Measurements from ENCODE around the gene RTN4RL1. TPM values are rescaled to one million over a fixed set of nuclear protein-coding genes. Genes with fewer than 3 reads are reported as not detected.

The RTN4RL1 gene
- total and polyA plus RNA-seq, 9 donors = 0.30 to 4.1 (median 1.6) TPM; not detected in 1

- DNase-seq = no peak
- no peaks in the 10 kb centered on the region for H3K9me3 ChIP-seq
- no peak overlapping the region for H3K4me3 ChIP-seq
- intact Hi-C loops (cut with DNase I) = no loop called here
- 85 to 90% (median 86%) methylated on average over 8 of the region's 8 CpGs for whole genome bisulfite sequencing, 3 donors
- H3K27me3 ChIP-seq = no peaks in the 10 kb centered on the region
- H3K36me3 ChIP-seq = no peaks in the 10 kb centered on the region
- H3K4me1 ChIP-seq (ENCODE audit: insufficient read depth) = no peaks in the 10 kb centered on the region
- TF ChIP-seq POLR2A (IDR thresholded peaks at IDR 0.05) = no peak
- TF ChIP-seq EP300 (IDR thresholded peaks at IDR 0.05) = no peak
- no peak for TF ChIP-seq CTCF (IDR thresholded peaks at IDR 0.05)
- no peak overlapping the region for H3K27ac ChIP-seq
Measured at GRCh38 chr17:1899403-1900000, 125.6 kb downstream of the RTN4RL1 start.

- H3K9me3 ChIP-seq = no peaks in the 10 kb centered on the region
- TF ChIP-seq EP300 (IDR thresholded peaks at IDR 0.05) = no peak
- no peak for TF ChIP-seq POLR2A (IDR thresholded peaks at IDR 0.05)
- TF ChIP-seq CTCF (IDR thresholded peaks at IDR 0.05) = no peak
- intact Hi-C loops (cut with DNase I) = no loop called here
- no peak overlapping the region for H3K27ac ChIP-seq
- DNase-seq = no peak
- no peak overlapping the region for H3K4me3 ChIP-seq
- H3K4me1 ChIP-seq (ENCODE audit: insufficient read depth) = no peaks in the 10 kb centered on the region
- no peaks in the 10 kb centered on the region for H3K36me3 ChIP-seq
- WGBS, 3 donors = 91 to 92% (median 92%) methylated on average over 12 of the region's 12 CpGs
- H3K27me3 ChIP-seq = no peaks in the 10 kb centered on the region
Measured at GRCh38 chr17:1898872-1899271, 126.3 kb downstream of the RTN4RL1 start.

DNA sequence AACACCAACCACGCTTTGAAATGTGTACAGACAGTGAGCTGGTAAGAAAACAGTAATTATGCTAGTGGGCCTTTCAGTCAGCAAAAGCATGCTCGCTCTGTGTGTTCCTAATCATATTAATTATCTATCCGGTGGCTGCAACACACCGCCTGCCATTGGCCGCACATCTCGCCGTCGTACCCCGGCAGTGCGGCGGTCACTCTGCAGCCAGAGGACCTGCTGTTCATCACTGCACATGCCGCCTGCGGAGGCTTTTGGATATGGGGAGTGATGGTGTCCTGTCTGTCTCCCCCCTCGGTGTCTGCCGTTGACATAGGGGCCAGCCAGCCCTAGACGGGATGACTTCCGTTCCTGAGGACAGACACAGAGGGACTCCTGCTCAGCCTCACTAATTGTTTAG is 126.8 kb downstream of the RTN4RL1 start:
- TF ChIP-seq POLR2A (IDR thresholded peaks at IDR 0.05) (no peak), EP300 (IDR thresholded peaks at IDR 0.05) (no peak), CTCF (IDR thresholded peaks at IDR 0.05) (no peak)
- Histone ChIP-seq H3K27me3 (no peaks in the 10 kb centered on the region), H3K27ac (no peak overlapping the region), H3K9me3 (no peaks in the 10 kb centered on the region), H3K4me1 (ENCODE audit: insufficient read depth) (no peaks in the 10 kb centered on the region), H3K36me3 (no peaks in the 10 kb centered on the region), H3K4me3 (no peak overlapping the region)
- WGBS, 3 donors = 84 to 94% (median 88%) methylated on average over 17 of the region's 17 CpGs
- intact Hi-C loops (cut with DNase I) = no loop called here
- peak in 1 of 5 donors; percentile 24 for DNase-seq

DNA sequence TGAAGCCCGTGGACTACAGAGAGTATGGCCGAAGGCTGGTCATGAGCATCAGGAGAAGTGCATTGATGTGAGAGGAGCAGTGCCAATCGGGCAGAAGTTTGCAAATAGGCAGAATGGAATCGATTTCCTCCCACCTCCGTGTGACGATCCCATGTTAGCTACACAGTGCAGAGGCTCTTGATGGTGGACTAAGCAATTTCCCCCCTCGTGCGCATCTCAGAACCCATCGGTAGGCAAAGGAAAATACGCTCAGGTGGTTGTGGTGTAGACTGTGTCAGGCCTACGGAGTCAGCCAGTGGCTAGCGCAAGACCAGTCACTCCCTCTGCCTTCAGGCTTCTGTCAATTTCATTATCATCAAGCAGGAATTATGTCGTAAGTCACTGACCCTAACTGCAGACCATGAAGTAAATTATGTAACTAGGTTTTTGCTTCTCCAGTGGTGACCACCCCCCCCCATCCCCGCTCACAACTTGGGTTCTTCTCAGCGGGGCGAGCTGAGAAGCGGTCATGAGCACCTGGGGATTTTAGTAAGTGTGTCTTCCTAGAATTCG is 128.0 kb downstream of the RTN4RL1 start:
- no peaks in the 10 kb centered on the region for H3K4me1 ChIP-seq (ENCODE audit: insufficient read depth)
- no peak overlapping the region for H3K4me3 ChIP-seq
- WGBS, 3 donors = 78 to 89% (median 82%) methylated on average over 18 of the region's 18 CpGs
- no peak overlapping the region for H3K27ac ChIP-seq
- peak in 1 of 5 donors; percentile 18 for DNase-seq
- TF ChIP-seq POLR2A (IDR thresholded peaks at IDR 0.05) = no peak
- TF ChIP-seq CTCF (IDR thresholded peaks at IDR 0.05) = no peak
- TF ChIP-seq EP300 (IDR thresholded peaks at IDR 0.05) = no peak
- no peaks in the 10 kb centered on the region for H3K36me3 ChIP-seq
- H3K27me3 ChIP-seq = no peaks in the 10 kb centered on the region
- H3K9me3 ChIP-seq = no peaks in the 10 kb centered on the region
- intact Hi-C loops (cut with DNase I) = no loop called here
